HUES48 (cell line): ENCODE measurements around the gene SMARCAL1.
"Not testable (repeated sequence)": the region's sequence is repeated elsewhere in the genome, so short reads cannot be mapped to it uniquely, and the experiment has no call there.

Source experiments
- H3K27ac ChIP-seq: one replicate; pipeline ENCODE4 v1.7.0; 2013; ENCODE audit warnings: low read depth, low read length, inconsistent platforms
- H3K27me3 ChIP-seq: 2 replicates; pipeline ENCODE4 v1.6.1; 2013; ENCODE audit warnings: mild to moderate bottlenecking, low read length; ENCODE audit not compliant: control insufficient read depth, insufficient read depth
- H3K36me3 ChIP-seq: 2 replicates; pipeline ENCODE4 v1.6.1; 2013; ENCODE audit warnings: low read length; ENCODE audit not compliant: control insufficient read depth, insufficient read depth
- H3K4me1 ChIP-seq: 2 replicates; pipeline ENCODE4 v1.6.1; 2013; ENCODE audit warnings: mild to moderate bottlenecking, low read length; ENCODE audit not compliant: control insufficient read depth, insufficient read depth
- H3K4me3 ChIP-seq: 2 replicates; pipeline ENCODE4 v1.5.1; 2013; ENCODE audit warnings: mild to moderate bottlenecking, low read depth, low read length
- H3K9ac ChIP-seq: 2 replicates; pipeline ENCODE4 v1.6.1; 2013; ENCODE audit warnings: mild to moderate bottlenecking, low read depth, low read length, moderate library complexity
- H3K9me3 ChIP-seq: 2 replicates; pipeline ENCODE4 v1.6.1; 2013; ENCODE audit warnings: low read length; ENCODE audit not compliant: control insufficient read depth, insufficient read depth

SMARCAL1 gene

DNA sequence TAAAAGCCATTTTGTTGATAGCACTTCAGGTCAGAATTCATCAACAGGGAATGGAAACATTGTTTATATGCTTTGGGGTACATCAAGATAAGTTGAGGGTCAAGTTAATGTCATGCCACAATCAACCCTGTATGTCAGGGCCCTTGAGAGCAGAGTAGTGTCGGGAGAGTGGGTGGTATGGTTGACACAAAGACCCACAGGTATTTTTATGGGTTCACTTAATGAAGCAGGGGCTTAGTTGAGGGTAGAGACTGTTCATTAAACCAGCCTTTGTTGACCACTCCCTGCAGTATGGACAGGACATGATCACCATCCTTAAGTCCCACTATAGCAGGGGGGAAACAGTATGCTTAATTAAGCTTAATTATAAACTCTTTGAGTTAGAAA, 92.1 kb downstream of the SMARCAL1 start:
- Histone ChIP-seq H3K36me3 (peaks cover 69% of the 10 kb centered on the region), H3K27ac (peak overlapping the region; percentile 44), H3K4me3 (no peak overlapping the region), H3K27me3 (no peaks in the 10 kb centered on the region), H3K4me1 (peaks cover 12% of the 10 kb centered on the region), H3K9ac (no peak overlapping the region), H3K9me3 (no peaks in the 10 kb centered on the region)

DNA sequence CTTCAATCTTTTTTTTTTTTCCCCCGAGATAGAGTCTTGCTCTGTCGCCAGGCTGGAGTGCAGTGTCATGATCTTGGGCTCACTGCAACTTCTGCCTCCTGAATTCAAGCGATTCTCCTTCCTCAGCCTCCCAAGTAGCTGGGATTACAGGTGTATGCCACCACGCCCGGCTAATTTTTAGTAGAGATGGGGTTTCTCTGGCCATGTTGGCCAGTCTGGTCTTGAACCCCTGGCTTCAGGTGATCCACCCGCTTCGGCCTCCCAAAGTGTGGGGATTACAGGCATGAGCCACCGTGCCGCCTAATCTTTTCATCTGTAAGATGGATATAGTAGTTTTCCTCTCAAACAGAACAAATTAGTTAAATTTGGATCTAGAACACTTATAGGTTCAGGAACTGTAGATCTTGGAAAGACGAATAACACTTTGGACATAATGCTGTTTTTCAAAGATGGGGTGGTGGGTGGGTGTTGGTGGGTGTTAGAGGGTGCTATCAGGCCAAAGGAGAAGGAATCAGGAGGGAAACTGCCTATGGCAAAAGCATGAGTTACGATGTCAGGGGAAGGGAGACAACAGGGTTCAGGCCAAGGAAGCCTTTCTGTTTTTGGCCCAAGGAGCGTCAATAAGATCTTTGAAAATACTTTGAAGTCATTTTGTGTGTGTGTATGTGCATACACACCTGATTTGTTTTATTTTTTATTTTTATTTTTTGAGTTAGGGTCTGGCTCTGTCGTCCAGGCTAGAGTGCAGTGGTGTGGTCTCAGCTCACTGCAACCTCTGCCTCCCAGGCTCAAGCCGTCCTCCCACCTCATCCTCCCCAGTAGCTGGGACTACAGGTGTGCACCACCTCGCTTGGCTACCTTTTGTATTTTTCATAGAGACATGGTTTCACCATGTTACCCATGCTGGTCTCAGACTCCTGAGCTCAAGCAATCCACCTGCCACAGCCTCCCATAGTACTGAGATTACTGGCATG, 93.1 kb downstream of the SMARCAL1 start:
- Histone ChIP-seq H3K9me3 (no peaks in the 10 kb centered on the region), H3K4me1 (peaks cover 5% of the 10 kb centered on the region; the same call in 1 of the 2 replicates), H3K27me3 (no peaks in the 10 kb centered on the region), H3K9ac (no peak overlapping the region), H3K27ac (peak overlapping the region; percentile 14), H3K4me3 (no peak overlapping the region), H3K36me3 (peaks cover 58% of the 10 kb centered on the region)

DNA sequence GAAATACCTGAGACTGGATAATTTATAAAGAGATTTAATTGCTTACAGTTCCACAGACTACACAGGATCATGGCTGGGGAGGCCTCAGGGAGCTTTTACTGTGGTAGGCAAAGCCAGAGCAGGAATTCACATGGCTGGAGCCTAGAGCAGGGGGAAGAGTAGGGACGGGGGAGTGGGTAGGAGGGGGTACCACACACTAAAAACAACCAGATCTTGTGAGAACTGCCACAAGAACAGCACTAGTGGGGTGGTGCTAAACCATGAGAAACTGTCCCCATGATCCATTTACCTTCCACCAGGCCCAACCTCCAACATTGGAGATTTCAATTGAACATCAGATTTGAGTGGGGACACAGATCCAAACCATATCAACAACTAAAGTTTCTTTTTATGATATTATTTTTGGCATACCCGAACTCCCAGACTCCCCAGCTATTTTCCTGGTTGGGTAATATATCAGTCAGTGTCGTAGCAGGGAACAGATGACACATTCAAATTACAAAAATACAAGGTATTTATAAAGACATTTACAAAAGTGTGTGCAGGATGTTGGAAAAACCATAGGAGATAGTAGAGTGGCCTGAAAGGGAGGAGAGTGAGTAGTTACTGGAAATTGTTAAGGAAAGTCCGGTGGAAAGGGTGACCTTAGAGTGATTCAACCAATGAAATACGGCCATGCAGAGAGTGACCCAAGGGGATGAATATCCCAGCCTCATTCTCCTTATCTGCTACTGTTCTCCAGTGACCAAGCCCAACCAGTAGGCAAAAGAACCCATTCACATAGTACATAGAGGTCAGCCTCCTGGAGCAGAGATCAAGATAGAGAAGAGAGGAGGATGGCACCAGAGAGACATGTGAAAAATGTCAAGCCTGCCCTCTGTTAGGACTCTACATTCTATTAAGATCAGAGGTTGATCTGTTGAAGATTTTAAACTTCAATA, 95.2 kb downstream of the SMARCAL1 start:
- Histone ChIP-seq H3K9ac (no peak overlapping the region), H3K4me3 (no peak overlapping the region), H3K36me3 (peaks cover 38% of the 10 kb centered on the region), H3K4me1 (no peaks in the 10 kb centered on the region), H3K9me3 (no peaks in the 10 kb centered on the region), H3K27ac (peak overlapping the region; percentile 30), H3K27me3 (no peaks in the 10 kb centered on the region)

DNA sequence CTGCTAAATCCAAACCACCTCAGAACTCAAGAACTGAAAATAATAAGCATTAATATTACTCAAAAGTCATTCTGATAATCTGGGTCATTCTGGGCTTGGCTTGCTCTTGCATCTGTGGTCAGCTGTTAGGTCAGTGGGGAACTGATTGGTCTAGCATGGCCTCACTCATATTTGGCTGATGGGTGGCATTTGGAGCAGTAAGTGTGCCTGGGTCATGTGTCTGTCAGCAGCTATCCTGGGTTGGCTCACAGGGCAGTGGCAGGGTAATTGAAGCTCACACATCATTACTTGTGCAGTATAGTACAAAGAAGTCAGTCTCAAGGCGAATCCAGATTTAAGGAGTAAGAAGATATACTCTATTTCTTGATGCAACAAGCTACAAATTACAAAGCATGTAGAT, 95.9 kb downstream of the SMARCAL1 start:
- Histone ChIP-seq H3K9ac (no peak overlapping the region), H3K27me3 (no peaks in the 10 kb centered on the region), H3K9me3 (no peaks in the 10 kb centered on the region), H3K27ac (no peak overlapping the region), H3K36me3 (peaks cover 30% of the 10 kb centered on the region), H3K4me3 (no peak overlapping the region), H3K4me1 (no peaks in the 10 kb centered on the region)

DNA sequence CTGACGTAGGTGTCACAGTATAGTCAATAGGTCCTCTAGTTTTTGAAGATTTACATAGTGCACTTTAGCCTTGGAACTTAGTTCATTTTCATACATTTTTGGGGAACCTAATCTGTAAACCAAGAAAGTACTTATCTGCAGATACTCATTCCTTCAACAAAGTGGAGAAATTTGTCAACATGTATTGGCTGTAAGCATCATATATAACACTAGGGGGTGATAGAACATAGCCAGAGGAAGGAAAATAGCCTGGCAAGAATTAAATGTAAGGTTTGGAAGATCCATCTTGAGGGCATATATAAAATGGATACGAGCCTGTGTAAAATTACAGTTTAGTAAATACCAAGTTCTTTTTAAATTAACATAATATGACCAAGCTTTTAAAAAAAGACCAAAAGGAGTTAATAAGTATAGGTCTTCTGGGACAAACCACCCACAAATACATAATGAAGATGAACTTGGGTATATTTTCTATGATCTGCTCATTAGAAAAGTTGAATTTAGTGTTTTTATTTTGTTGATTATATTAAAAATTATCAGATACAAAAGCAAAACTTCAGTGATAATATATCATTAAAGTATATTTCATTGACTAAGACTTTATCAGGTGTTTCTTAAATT, 104.6 kb downstream of the SMARCAL1 start:
- Histone ChIP-seq H3K4me3 (no peak overlapping the region), H3K4me1 (no peaks in the 10 kb centered on the region), H3K9me3 (no peaks in the 10 kb centered on the region), H3K27me3 (no peaks in the 10 kb centered on the region), H3K27ac (no peak overlapping the region), H3K9ac (no peak overlapping the region), H3K36me3 (no peaks in the 10 kb centered on the region)

DNA sequence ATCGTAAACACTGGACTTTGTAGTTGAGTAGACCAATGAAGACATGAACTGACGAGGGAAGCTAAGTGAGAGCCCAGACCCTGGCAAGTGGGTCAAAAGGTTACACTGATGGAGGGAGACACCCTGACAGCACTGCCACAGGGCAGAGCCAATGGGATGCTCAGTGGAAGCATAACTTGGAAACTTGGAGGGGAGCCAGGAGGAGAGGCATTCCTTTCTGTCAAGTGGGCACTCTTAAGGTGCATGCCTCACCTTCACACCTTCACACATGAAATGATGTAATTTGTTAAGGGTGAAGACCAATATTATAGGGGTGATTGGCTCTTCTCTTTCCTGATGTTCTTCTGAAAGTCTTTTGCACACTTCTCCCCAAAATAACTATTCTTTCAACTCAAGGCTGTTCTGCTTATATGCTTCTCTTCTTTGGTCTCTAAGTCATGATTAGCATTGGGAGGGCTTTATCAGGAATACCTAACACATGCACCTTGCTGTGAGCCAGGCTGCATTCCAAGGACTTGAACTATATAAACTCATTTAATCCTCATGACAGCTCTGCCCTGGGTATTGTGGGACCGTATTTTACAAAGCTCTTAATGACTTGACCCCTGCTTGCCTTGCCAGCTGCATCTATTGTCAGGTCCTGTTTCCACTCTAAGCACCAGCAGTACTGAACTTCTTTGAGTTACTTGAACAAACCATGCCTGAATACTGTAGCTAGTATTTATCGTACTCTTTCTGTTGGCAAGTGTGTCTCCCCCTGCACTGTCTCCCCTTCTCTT, 105.4 kb downstream of the SMARCAL1 start:
- Histone ChIP-seq H3K36me3 (no peaks in the 10 kb centered on the region), H3K9me3 (no peaks in the 10 kb centered on the region), H3K4me1 (no peaks in the 10 kb centered on the region), H3K9ac (no peak overlapping the region), H3K27ac (no peak overlapping the region), H3K27me3 (no peaks in the 10 kb centered on the region), H3K4me3 (no peak overlapping the region)

DNA sequence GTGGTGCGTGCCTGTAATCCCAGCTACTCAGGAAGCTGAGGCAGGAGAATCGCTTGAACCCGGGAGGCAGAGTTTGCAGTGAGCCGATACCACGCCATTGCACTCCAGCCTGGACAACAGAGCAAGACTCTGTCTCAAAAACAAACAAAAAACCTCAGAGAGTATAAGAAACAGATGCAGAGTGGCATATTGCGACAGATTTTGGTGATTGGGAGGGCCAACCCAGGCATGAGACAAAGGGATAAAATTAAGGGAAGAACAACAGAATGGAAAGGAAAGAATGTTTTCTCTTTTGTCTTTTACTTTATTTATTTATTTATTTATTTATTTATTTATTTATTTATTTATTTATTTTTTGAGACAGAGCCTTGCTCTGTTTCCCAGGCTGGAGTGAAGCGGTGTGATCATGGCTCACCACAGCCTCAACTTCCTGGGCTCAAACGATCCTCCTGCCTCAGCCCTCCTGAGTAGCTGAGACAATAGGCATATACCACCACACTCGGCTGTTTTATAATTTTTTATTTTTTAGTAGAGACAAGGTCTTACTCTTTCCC, 106.4 kb downstream of the SMARCAL1 start:
- not testable (repeated sequence) for H3K9ac ChIP-seq, H3K36me3 ChIP-seq, H3K27ac ChIP-seq, H3K4me3 ChIP-seq, H3K9me3 ChIP-seq, H3K27me3 ChIP-seq, H3K4me1 ChIP-seq

DNA sequence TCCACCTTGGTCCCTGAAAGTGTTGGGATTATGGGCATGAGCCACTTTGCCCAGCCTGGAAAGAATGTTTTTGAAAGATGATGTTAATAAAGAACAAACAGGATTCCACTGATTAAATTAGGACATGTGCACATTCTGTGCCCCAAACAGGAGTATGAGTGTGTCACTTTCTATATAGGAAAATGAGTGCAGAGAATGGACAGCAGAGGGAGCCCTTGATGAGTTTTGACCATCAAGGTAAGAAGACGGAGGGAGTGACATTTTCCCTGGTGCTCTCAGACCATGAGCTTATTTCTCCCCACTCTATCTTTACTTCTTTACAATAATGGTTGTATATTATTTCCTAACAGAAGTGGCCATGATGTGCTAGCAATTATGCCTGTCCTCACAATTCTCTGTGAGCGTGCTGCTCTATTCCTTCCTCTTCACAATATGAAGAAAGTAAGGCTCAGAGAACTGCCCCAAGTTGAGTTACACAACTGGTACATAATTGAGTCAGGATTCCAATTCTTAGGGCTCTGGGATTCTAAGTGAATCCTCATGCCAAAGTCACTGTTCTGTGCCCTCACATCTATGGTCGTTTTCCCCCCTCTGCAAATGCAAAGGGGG, 107.0 kb downstream of the SMARCAL1 start:
- H3K36me3 ChIP-seq, result no peaks in the 10 kb centered on the region
- no peak overlapping the region for H3K4me3 ChIP-seq
- no peak overlapping the region for H3K27ac ChIP-seq
- H3K4me1 ChIP-seq, result no peaks in the 10 kb centered on the region
- no peaks in the 10 kb centered on the region for H3K9me3 ChIP-seq
- H3K9ac ChIP-seq, result no peak overlapping the region
- no peaks in the 10 kb centered on the region for H3K27me3 ChIP-seq

DNA sequence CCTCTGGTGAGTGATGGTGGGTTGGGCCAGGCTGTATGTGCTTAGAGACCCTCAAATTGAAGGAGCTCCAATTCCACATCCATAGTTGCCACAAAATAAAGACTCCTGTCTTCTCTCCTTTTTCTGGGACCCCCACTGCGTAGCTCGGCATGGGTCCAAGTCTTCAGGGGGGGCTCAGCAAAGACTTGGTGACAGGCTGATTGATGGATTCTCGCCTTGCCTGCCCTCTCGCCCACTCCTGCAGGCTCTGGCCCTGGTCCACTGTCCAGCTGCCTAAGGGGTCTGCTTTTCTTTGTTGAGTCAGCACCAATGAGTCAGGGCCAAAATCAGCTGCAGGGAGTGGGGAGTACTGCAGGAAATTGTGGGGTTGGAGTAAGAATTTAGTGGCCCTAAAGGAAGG, 107.8 kb downstream of the SMARCAL1 start:
- no peaks in the 10 kb centered on the region for H3K36me3 ChIP-seq
- no peaks in the 10 kb centered on the region for H3K9me3 ChIP-seq
- H3K4me3 ChIP-seq, result no peak overlapping the region
- H3K27me3 ChIP-seq, result no peaks in the 10 kb centered on the region
- H3K9ac ChIP-seq, result no peak overlapping the region
- no peaks in the 10 kb centered on the region for H3K4me1 ChIP-seq
- no peak overlapping the region for H3K27ac ChIP-seq
